ENCODE measurements around the gene STOML2.

Gene STOML2

DNA sequence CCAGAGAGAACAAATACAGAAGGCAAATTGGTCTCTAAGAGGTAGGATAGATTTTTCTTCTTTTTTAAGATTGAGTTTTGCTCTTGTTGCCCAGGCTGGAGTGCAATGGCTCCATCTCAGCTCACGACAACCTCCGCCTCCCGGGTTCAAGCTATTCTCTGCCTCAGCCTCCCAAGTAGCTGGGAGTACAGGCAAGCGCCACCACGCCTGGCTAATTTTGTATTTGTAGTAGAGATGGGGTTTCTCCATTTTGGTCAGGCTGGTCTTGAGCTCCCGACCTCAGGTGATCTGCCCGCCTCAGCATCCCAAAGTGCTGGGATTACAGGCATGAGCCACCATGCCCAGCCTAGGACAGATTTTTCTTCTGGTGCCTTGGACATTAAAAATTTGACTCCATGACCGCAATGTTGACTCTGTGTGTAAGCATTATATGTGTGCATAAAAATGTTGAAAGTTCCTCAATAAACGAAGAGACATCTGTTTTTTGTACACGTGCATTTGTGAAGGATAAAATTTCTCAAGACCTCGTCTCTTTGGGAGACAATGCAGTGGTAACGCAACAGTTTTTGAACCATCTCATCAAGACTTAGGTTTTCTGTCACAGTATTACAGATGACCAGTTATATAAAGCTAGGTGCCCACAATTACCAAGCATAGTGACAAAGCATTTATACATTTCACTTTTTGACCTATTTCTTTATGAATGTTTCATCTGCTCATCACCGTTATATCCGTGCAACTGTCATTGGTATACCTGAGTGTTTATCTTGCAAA, 47.9 kb downstream of the STOML2 start:
- TF ChIP-seq, protein P1, sequence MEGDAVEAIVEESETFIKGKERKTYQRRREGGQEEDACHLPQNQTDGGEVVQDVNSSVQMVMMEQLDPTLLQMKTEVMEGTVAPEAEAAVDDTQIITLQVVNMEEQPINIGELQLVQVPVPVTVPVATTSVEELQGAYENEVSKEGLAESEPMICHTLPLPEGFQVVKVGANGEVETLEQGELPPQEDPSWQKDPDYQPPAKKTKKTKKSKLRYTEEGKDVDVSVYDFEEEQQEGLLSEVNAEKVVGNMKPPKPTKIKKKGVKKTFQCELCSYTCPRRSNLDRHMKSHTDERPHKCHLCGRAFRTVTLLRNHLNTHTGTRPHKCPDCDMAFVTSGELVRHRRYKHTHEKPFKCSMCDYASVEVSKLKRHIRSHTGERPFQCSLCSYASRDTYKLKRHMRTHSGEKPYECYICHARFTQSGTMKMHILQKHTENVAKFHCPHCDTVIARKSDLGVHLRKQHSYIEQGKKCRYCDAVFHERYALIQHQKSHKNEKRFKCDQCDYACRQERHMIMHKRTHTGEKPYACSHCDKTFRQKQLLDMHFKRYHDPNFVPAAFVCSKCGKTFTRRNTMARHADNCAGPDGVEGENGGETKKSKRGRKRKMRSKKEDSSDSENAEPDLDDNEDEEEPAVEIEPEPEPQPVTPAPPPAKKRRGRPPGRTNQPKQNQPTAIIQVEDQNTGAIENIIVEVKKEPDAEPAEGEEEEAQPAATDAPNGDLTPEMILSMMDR (conservative IDR thresholded peaks at IDR 0.05): no peak
- no peak overlapping the region for H3K27ac ChIP-seq

DNA sequence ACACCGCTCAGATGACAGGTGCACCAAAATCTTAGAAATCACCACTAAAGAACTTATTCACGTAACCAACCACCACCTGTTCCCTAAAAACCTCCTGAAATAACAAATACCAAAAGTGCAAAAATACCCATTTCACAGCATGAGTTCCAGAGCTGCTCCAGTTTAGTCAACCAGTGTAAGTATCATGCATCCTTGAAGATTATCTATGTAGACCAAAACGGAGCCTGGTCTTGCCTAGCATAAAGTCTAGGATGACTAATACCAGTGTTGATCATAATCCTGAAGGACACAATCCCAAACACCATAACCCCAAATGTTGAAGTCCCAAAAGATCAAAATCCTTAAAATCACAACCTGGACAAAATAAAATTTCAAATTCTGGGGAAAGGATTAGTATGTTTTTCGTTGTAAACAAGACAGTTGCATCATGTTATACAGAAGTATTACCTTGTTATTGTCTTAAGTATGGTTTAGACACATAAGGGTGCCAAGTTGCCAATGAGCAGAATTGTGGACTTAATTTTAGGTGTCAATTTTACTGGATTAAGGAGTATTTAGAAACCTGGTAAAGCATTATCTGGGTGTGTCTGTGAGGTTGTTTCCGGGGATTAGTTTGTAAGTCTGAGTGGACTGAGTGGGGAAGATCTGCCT, 48.6 kb downstream of the STOML2 start:
- TF ChIP-seq, protein P1 (conservative IDR thresholded peaks at IDR 0.05): no peak
- no peak overlapping the region for H3K27ac ChIP-seq

DNA sequence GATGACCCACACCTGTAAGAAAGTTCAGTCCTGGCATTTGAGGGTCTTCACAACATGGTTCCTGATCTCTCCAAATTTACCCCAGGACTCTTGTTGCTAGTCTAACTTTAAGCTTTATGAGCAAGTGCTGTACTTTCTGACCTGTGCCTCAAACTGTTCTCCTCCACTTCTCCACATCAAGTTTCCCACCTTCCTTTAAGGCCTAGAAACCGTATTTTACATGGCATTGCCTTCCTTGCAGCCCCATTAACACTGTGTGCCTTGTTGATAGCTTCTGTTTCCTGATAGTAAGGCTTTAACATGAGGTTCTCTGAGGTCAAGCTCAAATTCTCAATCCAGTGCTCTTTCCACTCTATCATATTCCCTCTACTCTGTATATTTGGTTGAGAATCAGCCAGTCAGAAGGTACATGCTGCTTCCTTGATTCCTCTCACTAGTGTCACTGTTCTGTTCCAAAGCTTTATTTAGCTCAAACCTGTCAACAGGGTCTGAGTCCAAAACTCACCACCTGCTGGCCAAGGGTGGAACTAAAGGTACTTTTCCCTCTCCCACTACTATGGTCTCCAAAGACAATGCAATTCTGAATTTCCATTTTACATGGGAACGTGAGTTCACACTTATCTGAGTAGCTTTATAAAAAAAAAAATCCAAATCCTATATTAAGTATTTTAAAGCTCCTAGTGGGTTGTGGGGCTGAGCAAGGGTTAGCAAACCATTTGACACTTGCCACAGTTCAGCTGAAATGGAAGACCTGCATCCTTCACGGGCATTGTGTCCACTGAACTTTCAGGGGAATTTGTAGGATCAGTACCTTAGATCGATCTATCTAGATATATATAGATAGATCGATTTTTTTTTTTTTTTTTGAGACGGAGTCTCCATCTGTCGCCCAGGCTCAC, 51.6 kb downstream of the STOML2 start:
- TF ChIP-seq, protein P1 (conservative IDR thresholded peaks at IDR 0.05): peak; percentile 83
- no peak overlapping the region for H3K27ac ChIP-seq
